ENCODE data around the gene AVPI1. TPM values are rescaled to one million over a fixed set of nuclear protein-coding genes. Genes with fewer than 3 reads are reported as not detected.
"Not testable (repeated sequence)": the region's sequence is repeated elsewhere in the genome, so short reads cannot be mapped to it uniquely, and the experiment has no call there.

AVPI1 gene
- total RNA-seq, 2 donors from 2014 or later, result 1.8 to 5.3 TPM

DNA sequence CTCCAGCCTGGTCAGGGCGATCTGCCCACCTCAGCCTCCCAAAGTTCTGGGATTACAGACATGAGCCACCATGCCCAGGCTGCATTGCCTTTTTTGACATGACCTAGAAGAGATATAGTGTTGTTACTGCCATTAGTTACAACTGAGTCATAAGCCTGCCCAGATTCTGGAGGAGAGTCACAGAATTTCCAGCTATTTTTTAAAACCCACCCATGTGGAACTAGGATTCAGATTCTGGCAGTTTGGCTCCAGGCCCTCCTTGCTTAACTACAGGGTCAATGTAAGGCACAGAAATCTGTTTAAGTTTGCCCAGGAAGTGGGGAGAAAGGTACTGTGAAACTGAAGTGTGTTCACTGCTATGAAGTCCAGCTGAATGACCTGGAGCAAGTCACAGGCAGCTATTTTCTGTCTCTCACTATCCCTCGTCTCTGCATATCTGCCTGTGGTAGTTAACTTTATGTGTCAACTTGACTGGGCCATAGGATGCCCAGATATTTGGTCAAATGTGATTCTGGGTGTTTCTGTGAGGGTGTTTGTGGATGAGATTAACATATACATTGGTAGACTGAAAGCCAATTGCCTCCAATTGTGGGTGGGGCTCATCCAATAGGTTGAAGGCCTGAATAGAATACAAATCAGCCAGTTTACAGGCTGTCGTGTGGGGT lies 18.1 kb upstream of the AVPI1 start:
- Mint-ChIP-seq H3K27me3 (ENCODE audit: low read depth) (peaks cover 8% of the 10 kb centered on the region), H3K9me3 (no peaks in the 10 kb centered on the region), H3K4me3 (no peak overlapping the region), H3K4me1 (ENCODE audit: low read depth) (peaks cover 5% of the 10 kb centered on the region), H3K27ac (no peak overlapping the region), H3K36me3 (ENCODE audit: insufficient read depth in 2 of 2) (no peaks in the 10 kb centered on the region)
- ATAC-seq (replicated peaks in 1 of 2), result no peak
- DNase-seq, result no peak

DNA sequence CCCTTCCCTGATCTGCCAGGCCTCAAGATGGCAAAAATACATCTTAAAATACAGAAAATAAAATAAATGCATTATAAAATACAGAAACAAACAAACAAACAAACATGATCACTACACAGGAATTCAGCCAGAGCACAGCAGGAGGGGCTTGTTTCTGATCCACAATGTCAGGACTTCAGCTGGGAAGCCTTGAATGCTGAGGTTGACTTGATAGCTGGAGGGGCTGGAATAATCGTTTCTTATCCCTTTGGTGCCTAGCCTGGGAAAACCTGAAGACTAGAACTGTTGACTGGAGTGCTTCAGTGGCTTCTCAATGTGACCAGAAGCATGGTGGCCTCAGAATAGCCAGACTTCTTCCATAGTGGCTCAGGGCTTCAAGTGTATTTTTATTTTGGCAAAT lies 17.3 kb upstream of the AVPI1 start:
- DNase-seq (no peak), ATAC-seq (replicated peaks in 1 of 2) (no peak)
- H3K27me3 Mint-ChIP-seq (ENCODE audit: low read depth), result peaks cover 7% of the 10 kb centered on the region
- H3K4me3 Mint-ChIP-seq, result no peak overlapping the region
- no peak overlapping the region for H3K27ac Mint-ChIP-seq
- no peaks in the 10 kb centered on the region for H3K36me3 Mint-ChIP-seq (ENCODE audit: insufficient read depth in 2 of 2)
- H3K4me1 Mint-ChIP-seq (ENCODE audit: low read depth), result peaks cover 5% of the 10 kb centered on the region
- H3K9me3 Mint-ChIP-seq, result no peaks in the 10 kb centered on the region

DNA sequence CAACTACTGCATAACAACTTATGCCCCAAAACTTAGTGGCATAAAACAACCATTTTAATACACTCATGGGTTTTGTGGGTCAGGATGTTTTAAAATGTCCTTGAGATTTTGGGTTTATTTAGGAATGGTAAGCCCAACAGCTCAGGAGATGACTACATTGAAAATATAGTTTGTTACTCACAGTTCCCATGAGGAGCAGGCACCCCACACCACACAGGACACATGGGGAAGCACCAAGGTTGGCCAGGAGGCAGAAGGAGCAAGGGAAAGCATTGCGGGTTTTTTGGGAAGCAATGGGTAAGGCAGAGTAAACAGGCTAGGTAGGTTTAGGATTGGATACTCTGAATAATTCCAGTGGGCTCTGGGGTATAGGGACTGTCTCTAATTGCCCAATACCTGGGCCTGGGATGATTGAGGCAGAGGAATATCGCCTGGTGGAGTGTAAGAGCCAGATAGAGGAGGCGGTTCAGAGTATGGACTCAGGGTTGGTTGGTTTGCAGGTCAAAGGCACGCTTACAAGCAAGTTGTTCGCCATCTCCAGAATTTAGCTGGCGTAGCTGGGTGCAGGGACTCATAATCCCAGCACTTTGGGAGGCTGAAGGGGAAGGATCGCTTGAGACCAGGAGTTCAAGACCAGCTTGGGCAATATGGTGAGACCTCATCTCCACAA lies 16.5 kb upstream of the AVPI1 start:
- Mint-ChIP-seq H3K27ac (no peak overlapping the region), H3K4me3 (no peak overlapping the region), H3K4me1 (ENCODE audit: low read depth) (peaks cover 5% of the 10 kb centered on the region), H3K36me3 (ENCODE audit: insufficient read depth in 2 of 2) (no peaks in the 10 kb centered on the region), H3K27me3 (ENCODE audit: low read depth) (no peaks in the 10 kb centered on the region), H3K9me3 (no peaks in the 10 kb centered on the region)
- no peak for ATAC-seq (replicated peaks in 1 of 2)
- no peak for DNase-seq

DNA sequence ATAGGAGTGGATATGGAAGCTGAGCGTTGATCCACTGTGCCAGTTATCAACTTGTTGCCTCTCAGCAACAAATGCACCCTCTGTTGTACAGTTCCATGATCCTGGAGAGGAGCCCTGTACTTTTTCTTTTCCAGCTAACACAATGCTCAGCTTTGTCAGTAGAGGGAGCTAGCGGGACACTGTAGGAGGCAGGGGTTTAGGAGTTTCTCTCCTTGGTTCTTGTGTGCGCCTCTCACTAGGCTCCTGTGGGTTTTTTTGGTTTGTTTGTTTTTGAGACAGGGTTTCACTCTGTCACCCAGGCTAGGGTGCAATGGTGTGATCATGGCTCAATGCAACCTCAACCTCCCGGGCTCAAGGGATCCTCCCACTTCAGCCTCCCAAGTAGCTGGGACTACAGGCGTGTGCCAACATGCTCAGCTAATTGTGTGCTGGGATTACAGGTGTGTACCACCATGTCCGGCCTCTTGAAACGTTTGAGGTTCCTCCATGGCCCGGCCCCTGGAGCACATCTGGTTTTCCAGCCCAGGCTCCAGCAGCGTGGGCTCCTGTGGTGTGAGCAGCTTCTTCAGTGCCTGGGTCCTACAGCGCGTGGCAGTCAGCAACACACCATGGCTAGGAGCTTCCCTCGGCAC lies 14.5 kb upstream of the AVPI1 start:
- DNase-seq, result peak; percentile 59 to 61
- ATAC-seq (replicated peaks in 1 of 2), result peak; percentile 94 to 95
- no peak overlapping the region for H3K27ac Mint-ChIP-seq
- no peaks in the 10 kb centered on the region for H3K27me3 Mint-ChIP-seq (ENCODE audit: low read depth)
- H3K36me3 Mint-ChIP-seq (ENCODE audit: insufficient read depth in 2 of 2), result no peaks in the 10 kb centered on the region
- H3K9me3 Mint-ChIP-seq, result no peaks in the 10 kb centered on the region
- no peak overlapping the region for H3K4me3 Mint-ChIP-seq
- peaks cover 5% of the 10 kb centered on the region for H3K4me1 Mint-ChIP-seq (ENCODE audit: low read depth)

DNA sequence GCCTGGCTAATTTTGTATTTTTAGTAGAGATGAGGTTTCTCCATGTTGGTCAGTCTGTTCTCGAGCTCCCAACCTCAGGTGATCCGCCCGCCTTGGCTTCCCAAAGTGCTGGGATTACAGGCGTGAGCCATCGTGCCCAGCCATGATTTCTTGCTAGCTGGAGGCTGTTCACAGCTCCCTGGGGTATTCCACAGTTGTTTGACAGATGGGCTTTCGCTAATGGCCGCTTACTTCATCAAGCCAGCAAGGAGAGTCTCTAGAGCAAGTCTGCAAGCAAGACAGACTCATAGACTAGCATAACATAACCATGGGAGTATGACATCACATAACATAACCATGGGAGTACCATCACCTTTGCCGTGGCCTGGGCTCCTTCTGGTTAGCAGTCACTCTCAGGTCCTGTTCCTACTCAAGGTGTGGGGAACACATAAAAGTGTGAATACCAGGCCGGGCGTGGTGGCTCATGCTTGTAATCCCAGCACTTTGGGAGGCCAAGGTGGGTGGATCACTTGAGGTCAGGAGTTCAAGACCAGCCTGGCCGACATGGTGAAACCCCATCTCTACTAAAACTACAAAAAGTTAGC lies 11.1 kb upstream of the AVPI1 start:
- not testable (repeated sequence) for DNase-seq; ATAC-seq (replicated peaks in 1 of 2); H3K27ac Mint-ChIP-seq; H3K4me1 Mint-ChIP-seq (ENCODE audit: low read depth); H3K9me3 Mint-ChIP-seq; H3K27me3 Mint-ChIP-seq (ENCODE audit: low read depth); H3K4me3 Mint-ChIP-seq; H3K36me3 Mint-ChIP-seq (ENCODE audit: insufficient read depth in 2 of 2)

DNA sequence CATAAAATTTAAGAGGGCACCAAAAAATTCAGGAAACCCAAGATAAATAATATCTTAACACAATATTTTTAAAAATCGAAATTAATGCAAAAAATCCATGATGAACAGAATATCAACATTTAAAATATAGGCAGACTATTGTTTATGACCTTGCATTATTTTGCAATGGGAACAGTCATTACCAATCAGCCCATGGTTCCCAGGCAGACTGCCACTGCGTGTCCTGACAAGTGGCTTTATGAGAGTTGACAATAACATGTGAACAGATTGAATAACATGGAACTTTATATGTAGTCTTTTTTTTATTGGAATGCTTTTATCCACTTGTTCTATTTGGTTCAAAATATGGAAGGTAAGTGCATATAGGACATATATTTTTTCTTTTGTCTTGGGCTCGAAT lies 3.1 kb upstream of the AVPI1 start:
- no peak overlapping the region for H3K27ac Mint-ChIP-seq
- ATAC-seq (replicated peaks in 1 of 2) (no peak), DNase-seq (no peak)
- peaks cover 14% of the 10 kb centered on the region for H3K4me1 Mint-ChIP-seq (ENCODE audit: low read depth)
- H3K36me3 Mint-ChIP-seq (ENCODE audit: insufficient read depth in 2 of 2), result no peaks in the 10 kb centered on the region
- H3K4me3 Mint-ChIP-seq, result no peak overlapping the region
- no peaks in the 10 kb centered on the region for H3K9me3 Mint-ChIP-seq
- no peaks in the 10 kb centered on the region for H3K27me3 Mint-ChIP-seq (ENCODE audit: low read depth)

DNA sequence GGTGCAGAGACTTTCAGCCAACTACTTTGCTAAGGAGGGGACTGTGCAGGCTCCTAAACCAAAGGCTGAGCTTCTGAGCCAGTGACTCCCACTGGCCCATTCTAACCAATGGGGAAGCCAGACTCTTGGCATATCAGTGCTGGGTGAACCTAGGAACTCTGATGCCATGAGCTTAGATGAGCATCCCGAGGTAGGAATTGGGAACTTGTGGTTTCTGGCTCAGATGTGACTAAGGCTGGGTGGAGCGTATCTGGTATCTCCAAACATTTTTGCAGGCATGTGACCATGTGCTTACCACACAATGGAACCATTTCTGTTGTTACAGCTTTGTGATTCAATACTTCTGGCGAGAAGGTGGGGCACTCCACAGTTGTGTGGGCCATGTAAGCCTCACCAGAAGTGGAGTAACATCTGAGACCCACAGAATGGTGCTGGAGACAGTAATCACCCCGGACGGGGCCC lies 2.5 kb upstream of the AVPI1 start:
- Mint-ChIP-seq H3K4me3 (no peak overlapping the region), H3K27me3 (ENCODE audit: low read depth) (no peaks in the 10 kb centered on the region), H3K9me3 (no peaks in the 10 kb centered on the region), H3K4me1 (ENCODE audit: low read depth) (peaks cover 16% of the 10 kb centered on the region), H3K27ac (no peak overlapping the region), H3K36me3 (ENCODE audit: insufficient read depth in 2 of 2) (no peaks in the 10 kb centered on the region)
- DNase-seq, result no peak
- ATAC-seq (replicated peaks in 1 of 2), result no peak

DNA sequence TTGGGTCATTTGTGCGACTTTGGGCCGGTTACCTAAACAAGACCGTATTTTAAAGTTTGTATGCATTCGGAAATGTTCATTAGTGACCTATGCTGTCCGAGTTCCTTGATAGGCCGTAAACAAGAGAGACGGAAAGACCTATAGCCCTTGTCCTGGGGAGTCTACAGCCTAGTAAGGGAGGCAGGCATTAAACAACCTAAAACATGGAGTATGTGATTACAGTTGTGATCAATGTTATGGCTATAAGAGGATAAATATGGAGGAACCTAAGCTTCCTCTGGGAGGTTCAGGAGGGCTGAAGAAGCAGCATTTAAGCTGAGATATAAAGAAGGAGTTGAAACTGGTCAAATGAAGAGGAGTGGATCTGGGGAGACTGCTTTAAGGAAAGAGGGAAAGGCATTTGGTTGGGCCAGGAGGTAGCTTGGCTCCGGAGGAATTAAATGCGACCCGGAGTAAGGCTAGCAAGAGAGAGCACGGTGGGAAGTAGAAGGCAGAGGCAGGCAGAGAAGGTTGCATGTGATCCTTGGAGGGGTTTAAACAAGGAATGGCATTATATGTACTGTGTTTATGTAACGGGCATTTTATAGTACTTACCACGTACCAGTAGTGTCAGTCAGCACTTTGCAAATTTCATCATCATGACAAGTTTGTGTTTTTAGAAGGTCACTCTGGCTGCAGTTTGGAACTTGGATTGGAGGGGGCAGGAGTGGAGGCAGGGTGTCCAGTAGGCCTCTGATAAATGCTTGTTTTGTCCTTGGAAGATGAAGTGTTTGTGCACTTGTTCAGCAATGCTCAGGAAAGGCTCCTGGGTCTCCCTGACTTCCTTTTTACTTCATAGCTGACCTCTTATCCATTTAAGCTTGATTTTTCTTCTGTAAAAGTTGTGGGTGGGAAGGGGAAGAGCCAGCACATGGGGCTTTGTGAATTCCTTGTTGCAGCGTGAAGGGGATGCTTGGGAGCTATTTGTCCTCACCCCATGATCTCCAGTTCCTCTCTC lies 1.0 kb upstream of the AVPI1 start:
- Mint-ChIP-seq H3K4me1 (ENCODE audit: low read depth) (peaks cover 16% of the 10 kb centered on the region), H3K27ac (no peak overlapping the region), H3K36me3 (ENCODE audit: insufficient read depth in 2 of 2) (no peaks in the 10 kb centered on the region), H3K27me3 (ENCODE audit: low read depth) (no peaks in the 10 kb centered on the region), H3K4me3 (peak overlapping the region; percentile 76 to 82), H3K9me3 (no peaks in the 10 kb centered on the region)
- ATAC-seq (replicated peaks in 1 of 2) (no peak), DNase-seq (no peak)

DNA sequence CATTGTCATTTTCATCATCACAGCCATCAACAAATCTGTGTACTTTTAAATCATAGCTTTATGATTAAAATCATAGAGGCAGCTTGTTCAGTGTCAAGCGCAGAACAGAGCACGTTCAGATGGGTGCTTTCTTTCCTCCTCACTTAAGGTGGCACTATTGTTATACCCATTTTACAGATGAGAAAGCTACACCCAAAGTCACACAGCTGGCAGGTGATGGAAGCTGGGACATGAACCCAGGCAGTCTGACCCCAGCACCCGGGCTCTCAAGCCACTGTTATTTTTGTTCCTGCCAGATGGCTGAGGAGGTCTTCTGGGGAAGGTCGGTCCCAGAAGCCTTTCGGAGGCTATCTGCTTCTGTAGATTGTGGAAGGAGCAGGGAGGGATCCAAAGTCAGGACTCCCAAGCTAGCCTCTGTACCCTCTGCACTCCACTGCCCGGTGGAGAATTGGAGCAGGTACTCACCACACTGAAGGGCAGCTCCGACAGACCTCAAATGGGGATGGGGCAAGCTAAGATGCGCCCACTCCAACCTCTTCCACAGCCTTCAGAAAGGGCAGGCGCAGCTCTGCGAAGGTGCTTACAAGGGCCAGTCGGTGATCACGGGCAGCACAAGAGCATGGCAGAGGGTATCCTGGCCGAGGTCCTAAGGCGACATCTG lies 610 bp downstream of the AVPI1 start:
- Mint-ChIP-seq H3K9me3 (no peaks in the 10 kb centered on the region), H3K4me3 (peak overlapping the region; percentile 76 to 82), H3K4me1 (ENCODE audit: low read depth) (peaks cover 16% of the 10 kb centered on the region), H3K36me3 (ENCODE audit: insufficient read depth in 2 of 2) (no peaks in the 10 kb centered on the region), H3K27ac (no peak overlapping the region), H3K27me3 (ENCODE audit: low read depth) (no peaks in the 10 kb centered on the region)
- DNase-seq (peak in 1 of 2 donors; percentile 4), ATAC-seq (replicated peaks in 1 of 2) (no peak)

DNA sequence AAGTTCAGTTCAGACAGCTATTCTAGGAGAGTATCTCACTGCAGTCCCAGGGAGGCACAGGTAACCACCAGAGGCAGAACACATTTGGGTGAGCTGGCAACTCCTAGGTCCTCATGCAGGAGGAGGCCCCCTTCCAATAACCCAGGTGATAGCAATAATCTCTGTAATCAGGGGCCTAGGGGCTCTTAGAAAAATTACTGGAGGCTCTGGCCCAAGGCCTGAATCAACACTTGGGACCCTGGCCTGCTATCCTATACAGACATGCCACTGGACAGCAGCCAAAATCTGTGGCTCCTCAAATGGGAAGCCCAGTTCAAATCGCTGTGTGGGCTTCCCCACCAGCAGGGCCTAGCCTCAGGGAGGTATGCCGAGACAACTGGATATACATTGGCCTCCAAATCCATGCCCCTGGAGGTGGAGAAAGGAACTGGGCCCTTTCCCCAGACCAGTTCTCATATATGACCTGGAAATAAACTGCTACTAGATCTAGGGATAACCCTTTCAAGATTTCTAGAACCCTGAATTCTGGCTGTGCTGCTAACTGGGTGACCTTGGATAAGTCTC lies 1.6 kb downstream of the AVPI1 start:
- no peak overlapping the region for H3K27ac Mint-ChIP-seq
- H3K27me3 Mint-ChIP-seq (ENCODE audit: low read depth), result no peaks in the 10 kb centered on the region
- no peak for ATAC-seq (replicated peaks in 1 of 2)
- peak overlapping the region; percentile 47 to 82 for H3K4me3 Mint-ChIP-seq
- peaks cover 16% of the 10 kb centered on the region for H3K4me1 Mint-ChIP-seq (ENCODE audit: low read depth)
- H3K9me3 Mint-ChIP-seq, result no peaks in the 10 kb centered on the region
- H3K36me3 Mint-ChIP-seq (ENCODE audit: insufficient read depth in 2 of 2), result no peaks in the 10 kb centered on the region
- no peak for DNase-seq

DNA sequence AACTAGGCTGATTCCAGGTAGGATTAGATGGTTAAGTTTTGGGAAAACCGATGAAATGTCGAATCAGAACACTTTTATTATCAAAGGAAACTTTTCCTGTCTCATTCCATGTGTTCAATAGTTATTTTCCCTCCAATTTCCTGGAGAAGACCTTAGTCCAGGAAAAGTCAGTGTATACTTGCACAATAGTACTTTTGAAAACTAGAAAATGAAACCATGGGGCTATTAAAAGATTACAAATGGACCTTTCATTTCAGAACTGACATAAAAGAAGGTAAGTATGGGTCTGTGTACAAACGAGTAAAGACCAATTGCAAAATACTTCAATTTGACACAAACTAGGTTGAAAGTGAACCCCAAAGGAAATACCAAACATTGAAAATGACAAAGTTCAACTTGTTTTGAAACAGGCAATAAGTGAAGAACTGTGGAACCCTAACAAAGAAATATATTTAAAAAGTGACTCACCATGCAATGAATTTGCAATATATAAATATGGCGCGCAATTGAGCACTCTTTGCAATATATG lies 2.1 kb downstream of the AVPI1 start:
- H3K27me3 Mint-ChIP-seq (ENCODE audit: low read depth), result no peaks in the 10 kb centered on the region
- no peak for ATAC-seq (replicated peaks in 1 of 2)
- no peak for DNase-seq
- H3K27ac Mint-ChIP-seq, result no peak overlapping the region
- peaks cover 16% of the 10 kb centered on the region for H3K4me1 Mint-ChIP-seq (ENCODE audit: low read depth)
- H3K4me3 Mint-ChIP-seq, result peak overlapping the region in 1 of 2 donors; percentile 47
- H3K36me3 Mint-ChIP-seq (ENCODE audit: insufficient read depth in 2 of 2), result no peaks in the 10 kb centered on the region
- no peaks in the 10 kb centered on the region for H3K9me3 Mint-ChIP-seq

DNA sequence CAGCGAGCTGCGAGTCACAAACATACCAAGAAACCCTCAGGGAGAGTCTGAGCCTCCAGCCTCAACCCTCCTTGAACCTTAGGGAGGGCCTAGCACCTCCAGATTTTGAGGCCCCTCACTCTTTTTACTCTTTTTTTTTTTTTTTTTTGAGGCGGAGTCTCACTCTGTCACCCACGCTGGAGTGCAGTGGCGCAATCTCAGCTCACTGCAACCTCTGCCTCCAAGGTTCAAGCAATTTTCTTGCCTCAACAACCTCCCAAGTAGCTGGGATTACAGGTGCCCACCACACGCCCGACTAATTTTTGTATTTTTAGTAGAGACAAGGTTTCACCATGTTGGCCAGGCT lies 2.7 kb downstream of the AVPI1 start:
- ATAC-seq (replicated peaks in 1 of 2); DNase-seq; H3K27ac Mint-ChIP-seq; H3K27me3 Mint-ChIP-seq (ENCODE audit: low read depth); H3K36me3 Mint-ChIP-seq (ENCODE audit: insufficient read depth in 2 of 2); H3K9me3 Mint-ChIP-seq; H3K4me3 Mint-ChIP-seq: not testable (repeated sequence)
- peaks cover 16% of the 10 kb centered on the region for H3K4me1 Mint-ChIP-seq (ENCODE audit: low read depth)

All from activated T-cell treated with anti-CD3 and anti-CD28 coated beads, Interleukin-2, amount 50 U/mL, for 72 hours (primary cell).